ENCODE measurements around the gene HEATR3. TPM values are rescaled to one million over a fixed set of nuclear protein-coding genes. Genes with fewer than 3 reads are reported as not detected.

Gene HEATR3
- polyA plus RNA-seq, 2 of the 4 experiments (the other 2 are of a cell fraction) = 21.2 to 30.8 TPM

DNA sequence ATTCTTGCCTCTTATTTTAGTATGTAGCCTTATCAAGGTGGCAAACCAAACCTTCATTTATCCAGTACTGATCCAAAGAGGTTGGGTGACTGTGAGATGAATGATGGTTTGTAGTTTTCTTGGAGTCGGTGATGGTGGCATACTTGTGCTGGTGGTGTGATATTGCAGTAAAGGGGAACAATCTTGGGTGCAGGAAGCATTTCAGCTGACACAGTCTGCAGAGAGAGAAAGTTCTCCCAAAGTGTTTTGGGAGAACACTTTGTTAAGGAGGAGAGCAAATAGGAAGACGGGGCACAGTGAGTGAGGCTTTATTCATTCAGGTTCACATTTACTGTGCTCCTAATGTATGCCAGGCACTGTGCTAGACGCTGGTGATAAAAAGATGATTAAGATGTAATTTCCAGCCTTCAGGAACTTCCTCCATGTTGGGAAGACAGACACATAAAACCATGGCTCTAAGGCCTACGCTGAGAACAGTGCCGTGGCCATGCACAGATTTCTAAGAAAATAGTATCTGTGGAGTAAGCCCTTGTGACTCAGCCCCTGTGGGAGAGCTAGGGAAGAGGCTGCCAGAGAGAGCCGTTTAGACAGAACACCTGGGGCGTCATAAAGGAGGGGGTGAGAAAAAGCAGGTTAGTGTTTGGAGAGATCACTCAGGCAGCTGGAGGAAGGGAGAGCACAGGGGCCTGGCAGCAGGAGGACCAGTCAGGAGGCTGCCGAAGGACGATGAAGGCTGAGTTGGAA is 13.8 kb downstream of the HEATR3 start:
- no peak for DNase-seq (ENCODE audit: low read depth in 1 of 2, low spot score in 1 of 2)
- ATAC-seq = no peak
- POLR2A ChIA-PET = no interaction called here
- Histone ChIP-seq H3K4me3 (no peak overlapping the region), H3K4me2 (no peak overlapping the region), H3K9me3 (no peaks in the 10 kb centered on the region), H3K27ac (no peak overlapping the region), H3K4me1 (no peaks in the 10 kb centered on the region)
- no peak for FAIRE-seq
- TF ChIP-seq NFE2L2 (conservative IDR thresholded peaks at IDR 0.05; ENCODE audit: low read length) = no peak
- TF ChIP-seq POLR2A (IDR thresholded peaks at IDR 0.05; ENCODE audit: low read length) = no peak
- no peak for TF ChIP-seq RARB (CRISPR knock-in tag; IDR thresholded peaks at IDR 0.05)
- TF ChIP-seq KDM1A (IDR thresholded peaks at IDR 0.05; ENCODE audit: low read depth) = no peak
- no peak for TF ChIP-seq ESRRA (IDR thresholded peaks at IDR 0.05; ENCODE audit: borderline replicate concordance, low read length)
- TF ChIP-seq EHF (CRISPR knock-in tag; IDR thresholded peaks at IDR 0.05) = no peak
- no peak for TF ChIP-seq CBX8 (IDR thresholded peaks at IDR 0.05)
- no peak for TF ChIP-seq MAFK (IDR thresholded peaks at IDR 0.05; ENCODE audit: partially characterized antibody)
- no peak for TF ChIP-seq EP300 (IDR thresholded peaks at IDR 0.05)
- CTCF ChIA-PET = interaction anchor here (2.8 kb wide), 1 partner anchor 11 kb away, joined by 11 read pairs; no protein-coding TSS in a partner anchor
- 77% methylated on average over 9 of the region's 9 CpGs for WGBS (ENCODE audit: missing lambda C conversion rate)

DNA sequence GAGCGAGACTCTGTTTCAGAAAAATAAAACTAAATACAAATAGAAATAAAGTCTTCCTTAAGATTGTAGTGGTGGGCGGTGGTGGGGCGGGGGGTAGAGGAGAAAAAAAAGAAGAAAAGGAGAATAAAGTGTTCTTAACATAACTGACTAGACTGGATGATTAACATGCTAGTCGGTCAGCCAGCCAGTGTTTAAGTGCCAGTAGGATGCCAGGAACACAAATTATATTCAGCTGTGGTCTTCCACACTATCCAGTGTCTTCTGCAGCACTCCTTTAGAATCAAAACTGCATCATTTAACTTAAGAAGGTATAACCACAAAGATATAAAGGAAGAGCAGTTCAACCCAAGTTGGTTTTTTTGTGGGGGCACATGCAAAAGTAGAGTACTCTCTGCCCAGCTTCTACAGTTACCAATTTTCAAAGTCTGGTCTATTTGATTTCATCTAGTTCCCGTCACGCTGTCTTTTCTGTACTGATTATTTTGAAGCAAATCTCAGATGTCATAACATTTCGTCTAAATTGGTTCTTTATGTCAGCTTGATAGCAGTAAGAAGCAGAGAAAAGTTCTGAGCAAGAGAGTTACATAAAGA is 15.8 kb downstream of the HEATR3 start:
- CTCF ChIA-PET = interaction anchor here (0.8 kb wide), 1 partner anchor 64 kb away, joined by 4 read pairs; no protein-coding TSS in a partner anchor
- Histone ChIP-seq H3K9me3 (no peaks in the 10 kb centered on the region), H3K4me3 (no peak overlapping the region), H3K27ac (no peak overlapping the region), H3K4me1 (no peaks in the 10 kb centered on the region), H3K4me2 (no peak overlapping the region)
- POLR2A ChIA-PET = no interaction called here
- FAIRE-seq = no peak
- no peak for TF ChIP-seq RFX5 (IDR thresholded peaks at IDR 0.05)
- TF ChIP-seq, protein P1, sequence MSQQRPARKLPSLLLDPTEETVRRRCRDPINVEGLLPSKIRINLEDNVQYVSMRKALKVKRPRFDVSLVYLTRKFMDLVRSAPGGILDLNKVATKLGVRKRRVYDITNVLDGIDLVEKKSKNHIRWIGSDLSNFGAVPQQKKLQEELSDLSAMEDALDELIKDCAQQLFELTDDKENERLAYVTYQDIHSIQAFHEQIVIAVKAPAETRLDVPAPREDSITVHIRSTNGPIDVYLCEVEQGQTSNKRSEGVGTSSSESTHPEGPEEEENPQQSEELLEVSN (IDR thresholded peaks at IDR 0.05; ENCODE audit: borderline replicate concordance, low read depth) = no peak
- 93% methylated on average over 7 of the region's 7 CpGs for WGBS (ENCODE audit: missing lambda C conversion rate)
- ATAC-seq = no peak
- no peak for DNase-seq (ENCODE audit: low read depth in 1 of 2, low spot score in 1 of 2)

DNA sequence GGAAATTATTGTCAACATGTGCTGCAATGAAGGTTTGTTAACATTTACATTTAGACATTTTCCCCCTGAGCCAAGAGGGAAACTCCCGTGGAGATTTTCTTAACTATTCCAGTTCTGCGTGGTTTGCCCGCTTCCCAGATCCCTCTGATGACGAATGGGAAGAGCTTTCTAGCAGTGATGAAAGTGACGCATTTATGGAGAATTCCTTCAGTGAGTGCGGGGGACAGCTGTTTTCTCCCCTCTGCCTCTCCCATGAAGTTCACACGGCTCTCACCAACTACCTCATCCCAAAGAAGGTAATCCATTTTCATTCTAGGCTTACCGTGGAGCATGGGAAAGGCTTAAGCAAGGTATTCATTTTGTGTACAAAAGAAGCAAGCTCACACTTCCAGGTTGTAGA is 18.2 kb downstream of the HEATR3 start:
- no peaks in the 10 kb centered on the region for H3K9me3 ChIP-seq
- no peak for ATAC-seq
- FAIRE-seq = no peak
- H3K4me2 ChIP-seq = no peak overlapping the region
- H3K27ac ChIP-seq = no peak overlapping the region
- WGBS (ENCODE audit: missing lambda C conversion rate) = 96% methylated on average over 8 of the region's 8 CpGs
- CTCF ChIA-PET = interaction anchor here (1.2 kb wide), 1 partner anchor 13 kb away, joined by 4 read pairs; no protein-coding TSS in a partner anchor
- no peaks in the 10 kb centered on the region for H3K4me1 ChIP-seq
- POLR2A ChIA-PET = interaction anchor here (0.6 kb wide), 1 partner anchor 30 kb away, joined by 4 read pairs; no protein-coding TSS in a partner anchor
- TF ChIP-seq POLR2AphosphoS2 (conservative IDR thresholded peaks at IDR 0.05; ENCODE audit: low read length) (no peak), KDM1A (IDR thresholded peaks at IDR 0.05; ENCODE audit: low read depth) (no peak), CBX2 (IDR thresholded peaks at IDR 0.05; ENCODE audit: borderline replicate concordance, low read depth) (no peak), MYC (IDR thresholded peaks at IDR 0.05; ENCODE audit: borderline replicate concordance, low read length) (no peak), KDM5A (IDR thresholded peaks at IDR 0.05) (no peak), ESRRA (IDR thresholded peaks at IDR 0.05; ENCODE audit: borderline replicate concordance, low read length) (no peak), GATA3 (IDR thresholded peaks at IDR 0.05; ENCODE audit: borderline replicate concordance) (no peak), RCOR1 (IDR thresholded peaks at IDR 0.05; ENCODE audit: low read depth, low read length) (no peak), POLR2A (IDR thresholded peaks at IDR 0.05; ENCODE audit: low read length) (no peak)
- TF ChIP-seq, protein P2, sequence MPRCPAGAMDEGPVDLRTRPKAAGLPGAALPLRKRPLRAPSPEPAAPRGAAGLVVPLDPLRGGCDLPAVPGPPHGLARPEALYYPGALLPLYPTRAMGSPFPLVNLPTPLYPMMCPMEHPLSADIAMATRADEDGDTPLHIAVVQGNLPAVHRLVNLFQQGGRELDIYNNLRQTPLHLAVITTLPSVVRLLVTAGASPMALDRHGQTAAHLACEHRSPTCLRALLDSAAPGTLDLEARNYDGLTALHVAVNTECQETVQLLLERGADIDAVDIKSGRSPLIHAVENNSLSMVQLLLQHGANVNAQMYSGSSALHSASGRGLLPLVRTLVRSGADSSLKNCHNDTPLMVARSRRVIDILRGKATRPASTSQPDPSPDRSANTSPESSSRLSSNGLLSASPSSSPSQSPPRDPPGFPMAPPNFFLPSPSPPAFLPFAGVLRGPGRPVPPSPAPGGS (IDR thresholded peaks at IDR 0.05) = no peak
- TF ChIP-seq, protein P1 (IDR thresholded peaks at IDR 0.05; ENCODE audit: borderline replicate concordance, low read depth) = no peak
- TF ChIP-seq, protein P3, sequence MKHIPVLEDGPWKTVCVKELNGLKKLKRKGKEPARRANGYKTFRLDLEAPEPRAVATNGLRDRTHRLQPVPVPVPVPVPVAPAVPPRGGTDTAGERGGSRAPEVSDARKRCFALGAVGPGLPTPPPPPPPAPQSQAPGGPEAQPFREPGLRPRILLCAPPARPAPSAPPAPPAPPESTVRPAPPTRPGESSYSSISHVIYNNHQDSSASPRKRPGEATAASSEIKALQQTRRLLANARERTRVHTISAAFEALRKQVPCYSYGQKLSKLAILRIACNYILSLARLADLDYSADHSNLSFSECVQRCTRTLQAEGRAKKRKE (CRISPR knock-in tag; IDR thresholded peaks at IDR 0.05; ENCODE audit: low read depth) = no peak
- TF ChIP-seq, protein P4, sequence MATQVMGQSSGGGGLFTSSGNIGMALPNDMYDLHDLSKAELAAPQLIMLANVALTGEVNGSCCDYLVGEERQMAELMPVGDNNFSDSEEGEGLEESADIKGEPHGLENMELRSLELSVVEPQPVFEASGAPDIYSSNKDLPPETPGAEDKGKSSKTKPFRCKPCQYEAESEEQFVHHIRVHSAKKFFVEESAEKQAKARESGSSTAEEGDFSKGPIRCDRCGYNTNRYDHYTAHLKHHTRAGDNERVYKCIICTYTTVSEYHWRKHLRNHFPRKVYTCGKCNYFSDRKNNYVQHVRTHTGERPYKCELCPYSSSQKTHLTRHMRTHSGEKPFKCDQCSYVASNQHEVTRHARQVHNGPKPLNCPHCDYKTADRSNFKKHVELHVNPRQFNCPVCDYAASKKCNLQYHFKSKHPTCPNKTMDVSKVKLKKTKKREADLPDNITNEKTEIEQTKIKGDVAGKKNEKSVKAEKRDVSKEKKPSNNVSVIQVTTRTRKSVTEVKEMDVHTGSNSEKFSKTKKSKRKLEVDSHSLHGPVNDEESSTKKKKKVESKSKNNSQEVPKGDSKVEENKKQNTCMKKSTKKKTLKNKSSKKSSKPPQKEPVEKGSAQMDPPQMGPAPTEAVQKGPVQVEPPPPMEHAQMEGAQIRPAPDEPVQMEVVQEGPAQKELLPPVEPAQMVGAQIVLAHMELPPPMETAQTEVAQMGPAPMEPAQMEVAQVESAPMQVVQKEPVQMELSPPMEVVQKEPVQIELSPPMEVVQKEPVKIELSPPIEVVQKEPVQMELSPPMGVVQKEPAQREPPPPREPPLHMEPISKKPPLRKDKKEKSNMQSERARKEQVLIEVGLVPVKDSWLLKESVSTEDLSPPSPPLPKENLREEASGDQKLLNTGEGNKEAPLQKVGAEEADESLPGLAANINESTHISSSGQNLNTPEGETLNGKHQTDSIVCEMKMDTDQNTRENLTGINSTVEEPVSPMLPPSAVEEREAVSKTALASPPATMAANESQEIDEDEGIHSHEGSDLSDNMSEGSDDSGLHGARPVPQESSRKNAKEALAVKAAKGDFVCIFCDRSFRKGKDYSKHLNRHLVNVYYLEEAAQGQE (IDR thresholded peaks at IDR 0.05) = no peak
- H3K4me3 ChIP-seq = no peak overlapping the region
- DNase-seq (ENCODE audit: low read depth in 1 of 2, low spot score in 1 of 2) = no peak
